Natural killer cell (primary cell): Measurements from ENCODE around the gene PDE3A. TPM values are rescaled to one million over a fixed set of nuclear protein-coding genes. Genes with fewer than 3 reads are reported as not detected.

Experiments used
- ATAC-seq, 3 donors: fragments of 150-1000 bp in 2 of 3; fragments of 200-7000 bp in 1 of 3; cut with Tn5 transposase; 1 replicate in 1 of 3; 2 replicates in 2 of 3; pipeline ENCODE4 v1.10.0; 2021; ENCODE audit warnings: mild to moderate bottlenecking in 2 of 3, moderate library complexity in 2 of 3
- DNase-seq, 2 donors: peaks; one replicate each; pipeline versions ENCODE4 v3.0.0 to v3.0.0-alpha.2; 2013 to 2021; ENCODE audit warnings: mixed read lengths in 1 of 2
- H3K27ac ChIP-seq: one replicate; pipeline ENCODE4 v1.5.1; 2013; ENCODE audit warnings: mild to moderate bottlenecking, low read length
- H3K27me3 ChIP-seq: one replicate; pipeline ENCODE4 v1.6.1; 2013; ENCODE audit warnings: low read length; ENCODE audit not compliant: control insufficient read depth, insufficient read depth
- H3K36me3 ChIP-seq: one replicate; pipeline ENCODE4 v1.6.1; 2013; ENCODE audit warnings: low read length; ENCODE audit not compliant: control insufficient read depth, insufficient read depth
- H3K4me1 ChIP-seq: one replicate; pipeline ENCODE4 v1.6.1; 2013; ENCODE audit warnings: low read length; ENCODE audit not compliant: control insufficient read depth, insufficient read depth
- H3K4me3 ChIP-seq: one replicate; pipeline ENCODE4 v1.5.1; 2013; ENCODE audit warnings: low read length
- H3K9me3 ChIP-seq: one replicate; pipeline ENCODE4 v1.6.1; 2013; ENCODE audit warnings: low read length; ENCODE audit not compliant: control insufficient read depth, insufficient read depth
- H3K27ac Mint-ChIP-seq, 2 donors: one replicate each; pipeline ENCODE4 v1.8.0; 2022; ENCODE audit warnings: mild to moderate bottlenecking in 2 of 2, mixed read lengths in 2 of 2, moderate library complexity in 1 of 2
- H3K27me3 Mint-ChIP-seq, 2 donors: one replicate each; pipeline ENCODE4 v1.8.0; 2022; ENCODE audit warnings: low read depth in 2 of 2, mixed read lengths in 2 of 2
- H3K36me3 Mint-ChIP-seq: one replicate; pipeline ENCODE4 v1.8.0; 2022; ENCODE audit warnings: mixed read lengths
- H3K4me1 Mint-ChIP-seq, 2 donors: one replicate each; pipeline ENCODE4 v1.8.0; 2022; ENCODE audit warnings: mixed read lengths in 2 of 2
- H3K4me3 Mint-ChIP-seq: one replicate; pipeline ENCODE4 v1.8.0; 2022; ENCODE audit warnings: mild to moderate bottlenecking, moderate library complexity, mixed read lengths
- H3K9me3 Mint-ChIP-seq, 2 donors: one replicate each; pipeline ENCODE4 v1.8.0; 2022; ENCODE audit warnings: mixed read lengths in 2 of 2
- WGBS: methylation state at CpG from one replicate; pipeline ENCODE4 v1.1.7; 2013; ENCODE audit warnings: missing lambda C conversion rate; ENCODE audit not compliant: insufficient coverage; 5-methylcytosine and 5-hydroxymethylcytosine counted together
- intact Hi-C: fragments of 100-400 bp; cut with micrococcal nuclease; formaldehyde crosslinking; loops from one replicate; pipeline ENCODE4 v1.14.2; 2022
- total RNA-seq, 4 donors: library from RNA; stranded (reverse); fragments of 120-200 nt in 1 of 4; gene quantifications; one replicate each; pipeline versions ENCODE4 v1.2.3 to v1.2.4, GENCODE V29; 2013 to 2022
- TF ChIP-seq, protein P1 (sequence below): fragments of 200-600 bp; IDR thresholded peaks from one replicate; pipeline ENCODE4 v1.8.0; 2022; ENCODE audit warnings: antibody characterized with exemption

Gene PDE3A
- total RNA-seq, 3 donors from 2014 or later (not counting 1 experiment from before 2014, with no cell fraction given), result 0.20 to 0.28 (median 0.27) TPM

DNA sequence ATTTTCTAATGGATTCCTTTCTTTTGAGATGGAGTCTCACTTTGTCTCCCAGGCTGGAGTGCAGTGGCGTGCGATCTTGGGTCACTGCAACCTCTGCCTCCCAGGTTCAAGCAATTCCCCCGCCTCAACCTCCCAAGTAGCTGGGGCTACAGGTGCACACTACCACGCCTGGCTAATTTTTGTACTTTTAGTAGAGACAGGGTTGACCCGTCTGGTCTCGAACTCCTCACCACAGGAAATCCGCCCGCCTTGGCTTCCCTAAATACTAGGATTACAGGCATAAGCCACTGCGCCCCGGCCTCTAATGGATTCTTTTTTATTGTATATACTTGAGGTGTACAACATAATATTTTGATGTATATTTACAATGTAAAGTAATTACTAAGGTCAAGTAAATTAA, 186.7 kb downstream of the PDE3A start:
- 95% methylated on average over 8 of the region's 10 CpGs for WGBS
- no peak overlapping the region for H3K27ac ChIP-seq
- H3K36me3 ChIP-seq, result no peaks in the 10 kb centered on the region
- Mint-ChIP-seq H3K9me3 (no peaks in the 10 kb centered on the region), H3K4me1 (no peaks in the 10 kb centered on the region), H3K36me3 (no peaks in the 10 kb centered on the region), H3K4me3 (no peak overlapping the region), H3K27ac (no peak overlapping the region), H3K27me3 (no peaks in the 10 kb centered on the region)
- H3K4me1 ChIP-seq, result no peaks in the 10 kb centered on the region
- no peaks in the 10 kb centered on the region for H3K9me3 ChIP-seq
- ATAC-seq, result no peak
- intact Hi-C loops, result no loop called here
- no peak for DNase-seq
- H3K4me3 ChIP-seq, result no peak overlapping the region
- TF ChIP-seq, protein P1, sequence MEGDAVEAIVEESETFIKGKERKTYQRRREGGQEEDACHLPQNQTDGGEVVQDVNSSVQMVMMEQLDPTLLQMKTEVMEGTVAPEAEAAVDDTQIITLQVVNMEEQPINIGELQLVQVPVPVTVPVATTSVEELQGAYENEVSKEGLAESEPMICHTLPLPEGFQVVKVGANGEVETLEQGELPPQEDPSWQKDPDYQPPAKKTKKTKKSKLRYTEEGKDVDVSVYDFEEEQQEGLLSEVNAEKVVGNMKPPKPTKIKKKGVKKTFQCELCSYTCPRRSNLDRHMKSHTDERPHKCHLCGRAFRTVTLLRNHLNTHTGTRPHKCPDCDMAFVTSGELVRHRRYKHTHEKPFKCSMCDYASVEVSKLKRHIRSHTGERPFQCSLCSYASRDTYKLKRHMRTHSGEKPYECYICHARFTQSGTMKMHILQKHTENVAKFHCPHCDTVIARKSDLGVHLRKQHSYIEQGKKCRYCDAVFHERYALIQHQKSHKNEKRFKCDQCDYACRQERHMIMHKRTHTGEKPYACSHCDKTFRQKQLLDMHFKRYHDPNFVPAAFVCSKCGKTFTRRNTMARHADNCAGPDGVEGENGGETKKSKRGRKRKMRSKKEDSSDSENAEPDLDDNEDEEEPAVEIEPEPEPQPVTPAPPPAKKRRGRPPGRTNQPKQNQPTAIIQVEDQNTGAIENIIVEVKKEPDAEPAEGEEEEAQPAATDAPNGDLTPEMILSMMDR, result no peak
- H3K27me3 ChIP-seq, result no peaks in the 10 kb centered on the region

DNA sequence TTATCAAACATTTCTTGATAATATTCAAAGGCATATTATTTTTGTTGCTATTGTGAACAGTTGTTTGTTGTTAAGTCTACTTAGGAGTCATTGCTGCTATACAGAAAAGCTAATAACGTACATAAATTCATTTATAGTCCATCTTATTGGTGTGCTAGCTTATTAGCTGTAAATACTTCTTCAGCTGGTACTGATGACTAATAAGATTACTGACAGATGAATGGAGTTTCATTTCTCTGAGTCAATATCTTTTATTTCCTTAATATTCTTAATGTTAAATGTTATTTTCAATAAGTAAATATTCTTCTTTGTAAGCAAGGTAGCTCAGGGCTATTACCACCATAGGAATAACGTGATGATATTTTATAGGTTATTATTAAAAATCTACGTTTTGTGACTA, 187.4 kb downstream of the PDE3A start:
- H3K4me3 ChIP-seq, result no peak overlapping the region
- Mint-ChIP-seq H3K9me3 (no peaks in the 10 kb centered on the region), H3K4me3 (no peak overlapping the region), H3K36me3 (no peaks in the 10 kb centered on the region), H3K27ac (no peak overlapping the region), H3K27me3 (no peaks in the 10 kb centered on the region), H3K4me1 (no peaks in the 10 kb centered on the region)
- H3K27me3 ChIP-seq, result no peaks in the 10 kb centered on the region
- ATAC-seq (no peak), DNase-seq (no peak)
- H3K36me3 ChIP-seq, result no peaks in the 10 kb centered on the region
- no CpG with 5 or more reads among the region's 3 CpGs for WGBS
- no peaks in the 10 kb centered on the region for H3K9me3 ChIP-seq
- TF ChIP-seq, protein P1, result no peak
- intact Hi-C loops, result no loop called here
- no peaks in the 10 kb centered on the region for H3K4me1 ChIP-seq
- H3K27ac ChIP-seq, result no peak overlapping the region

DNA sequence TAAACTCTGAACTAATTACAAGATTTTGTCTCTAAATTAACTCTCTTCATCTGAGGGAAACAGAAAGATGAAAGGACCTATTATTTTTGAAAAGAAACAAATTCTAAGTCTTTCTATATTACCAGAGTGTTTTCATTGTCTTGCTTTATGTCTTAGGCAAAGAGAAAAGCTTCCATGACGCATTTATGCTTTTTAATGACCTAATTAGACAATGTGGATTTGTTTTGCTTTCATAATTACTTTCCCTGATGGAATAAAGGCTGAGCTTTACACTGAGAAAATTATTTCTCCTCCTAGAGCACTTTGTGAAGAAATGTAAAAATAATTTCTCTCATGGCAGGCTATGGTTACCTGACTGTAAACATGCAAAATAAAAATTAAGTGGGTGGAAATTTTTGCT, 188.8 kb downstream of the PDE3A start:
- 100% methylated on average over 1 of the region's 1 CpG for WGBS
- intact Hi-C loops, result no loop called here
- Mint-ChIP-seq H3K27ac (no peak overlapping the region), H3K4me1 (no peaks in the 10 kb centered on the region), H3K9me3 (no peaks in the 10 kb centered on the region), H3K4me3 (no peak overlapping the region), H3K36me3 (no peaks in the 10 kb centered on the region), H3K27me3 (no peaks in the 10 kb centered on the region)
- Histone ChIP-seq H3K27me3 (no peaks in the 10 kb centered on the region), H3K4me3 (no peak overlapping the region), H3K27ac (no peak overlapping the region), H3K9me3 (no peaks in the 10 kb centered on the region), H3K36me3 (no peaks in the 10 kb centered on the region), H3K4me1 (no peaks in the 10 kb centered on the region)
- DNase-seq (no peak), ATAC-seq (no peak)
- TF ChIP-seq, protein P1, result no peak

DNA sequence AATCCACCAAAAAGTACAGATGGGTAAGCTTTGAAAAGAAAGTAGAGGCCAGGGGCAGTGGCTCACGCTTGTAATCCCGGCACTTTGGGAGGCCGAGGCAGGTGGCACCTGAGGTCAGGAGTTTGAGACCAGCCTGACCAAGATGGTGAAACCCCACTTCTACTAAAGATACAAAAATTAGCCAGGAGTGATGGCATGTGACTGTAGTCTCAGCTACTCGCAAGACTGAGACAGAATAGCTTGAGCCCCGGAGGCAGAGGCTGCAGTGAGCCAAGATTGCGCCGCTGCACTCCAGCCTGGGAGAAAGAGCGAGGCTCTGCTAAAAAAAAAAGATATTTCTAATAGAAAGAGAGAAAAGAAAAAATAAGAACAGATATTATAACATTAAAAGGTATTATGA, 192.6 kb downstream of the PDE3A start:
- no peaks in the 10 kb centered on the region for H3K36me3 ChIP-seq
- TF ChIP-seq, protein P1, result no peak
- no peaks in the 10 kb centered on the region for H3K4me1 Mint-ChIP-seq
- H3K27ac Mint-ChIP-seq, result no peak overlapping the region
- no peaks in the 10 kb centered on the region for H3K27me3 ChIP-seq
- H3K9me3 ChIP-seq, result no peaks in the 10 kb centered on the region
- WGBS, result 94% methylated on average over 8 of the region's 8 CpGs
- no peaks in the 10 kb centered on the region for H3K36me3 Mint-ChIP-seq
- ATAC-seq (no peak), DNase-seq (no peak)
- intact Hi-C loops, result no loop called here
- H3K4me3 Mint-ChIP-seq, result no peak overlapping the region
- no peak overlapping the region for H3K27ac ChIP-seq
- H3K4me3 ChIP-seq, result no peak overlapping the region
- H3K27me3 Mint-ChIP-seq, result no peaks in the 10 kb centered on the region
- H3K4me1 ChIP-seq, result no peaks in the 10 kb centered on the region
- H3K9me3 Mint-ChIP-seq, result no peaks in the 10 kb centered on the region
